ENCODE data around the gene IFT27.
"Not testable (repeated sequence)": the region's sequence is repeated elsewhere in the genome, so short reads cannot be mapped to it uniquely, and the experiment has no call there.

IFT27 gene

GRCh38 chr22:36765131-36765942 lies 10.6 kb downstream of the IFT27 start:
- no peak for DNase-seq (ENCODE audit: low read depth)

- no peak for DNase-seq (ENCODE audit: low read depth)
Measured at GRCh38 chr22:36764641-36765040, 11.3 kb downstream of the IFT27 start.

- DNase-seq (ENCODE audit: low read depth): no peak
Measured at GRCh38 chr22:36764060-36764459, 11.9 kb downstream of the IFT27 start.

- DNase-seq (ENCODE audit: low read depth): no peak
Measured at GRCh38 chr22:36763576-36763975, 12.3 kb downstream of the IFT27 start.

- no peak for DNase-seq (ENCODE audit: low read depth)
Measured at GRCh38 chr22:36762687-36763260, 13.1 kb downstream of the IFT27 start.

GRCh38 chr22:36761553-36762240 lies 14.2 kb downstream of the IFT27 start:
- no peak for DNase-seq (ENCODE audit: low read depth)

GRCh38 chr22:36760786-36761185 lies 15.1 kb downstream of the IFT27 start:
- DNase-seq (ENCODE audit: low read depth): no peak

- no peak for DNase-seq (ENCODE audit: low read depth)
Measured at GRCh38 chr22:36759481-36760159, 16.3 kb downstream of the IFT27 start.

GRCh38 chr22:36758792-36759271 lies 17.1 kb downstream of the IFT27 start:
- DNase-seq (ENCODE audit: low read depth): no peak

GRCh38 chr22:36757668-36758211 lies 18.2 kb downstream of the IFT27 start:
- peak; percentile 64 for DNase-seq (ENCODE audit: low read depth)

- no peak for DNase-seq (ENCODE audit: low read depth)
Measured at GRCh38 chr22:36756746-36757655, 18.9 kb downstream of the IFT27 start.

GRCh38 chr22:36756031-36756430 lies 19.9 kb downstream of the IFT27 start:
- DNase-seq (ENCODE audit: low read depth): no peak

- no peak for DNase-seq (ENCODE audit: low read depth)
Measured at GRCh38 chr22:36755316-36755715, 20.6 kb downstream of the IFT27 start.

- not testable (repeated sequence) for DNase-seq (ENCODE audit: low read depth)
Measured at GRCh38 chr22:36754881-36755280, 21.0 kb downstream of the IFT27 start.

- no peak for DNase-seq (ENCODE audit: low read depth)
Measured at GRCh38 chr22:36753916-36754315, 22.0 kb downstream of the IFT27 start.

- DNase-seq (ENCODE audit: low read depth): no peak
Measured at GRCh38 chr22:36753120-36753802, 22.7 kb downstream of the IFT27 start.

- no peak for DNase-seq (ENCODE audit: low read depth)
Measured at GRCh38 chr22:36746375-36746970, 29.4 kb downstream of the IFT27 start.

GRCh38 chr22:36745301-36745995 lies 30.5 kb downstream of the IFT27 start:
- DNase-seq (ENCODE audit: low read depth): no peak

GRCh38 chr22:36744791-36745190 lies 31.1 kb downstream of the IFT27 start:
- no peak for DNase-seq (ENCODE audit: low read depth)

Measured in T follicular helper cell (primary cell).